ENCODE results near the gene CGB2.

DNA sequence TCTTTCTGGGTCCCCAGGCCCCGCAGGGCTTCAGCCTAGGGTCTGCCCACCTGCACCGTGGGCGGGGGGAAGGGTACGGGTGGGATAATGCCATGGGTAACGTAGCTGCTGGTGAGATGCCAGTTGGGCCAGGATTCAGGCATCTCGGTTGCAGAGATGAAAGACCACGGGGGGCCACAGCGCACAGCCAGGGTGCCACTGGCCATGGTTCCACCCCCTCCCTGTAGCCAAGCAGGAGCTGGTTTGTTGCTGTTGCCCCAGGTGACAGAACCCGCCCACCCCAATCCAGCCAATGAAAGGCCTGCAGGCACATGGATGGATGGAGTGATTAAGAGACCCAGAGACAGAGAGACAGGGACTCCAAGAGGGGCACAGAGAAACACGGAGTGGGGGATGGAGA, 26.9 kb downstream of the CGB2 start:
- TF ChIP-seq CTCF (IDR thresholded peaks at IDR 0.05) (no peak), POLR2A (IDR thresholded peaks at IDR 0.05) (no peak)
